ENCODE measurements around the gene PWWP2B.
A peak's percentile ranks its signal among the peaks of the same experiment; 100 is the strongest.
"Not testable (repeated sequence)": the region's sequence is repeated elsewhere in the genome, so short reads cannot be mapped to it uniquely, and the experiment has no call there.

PWWP2B gene

DNA sequence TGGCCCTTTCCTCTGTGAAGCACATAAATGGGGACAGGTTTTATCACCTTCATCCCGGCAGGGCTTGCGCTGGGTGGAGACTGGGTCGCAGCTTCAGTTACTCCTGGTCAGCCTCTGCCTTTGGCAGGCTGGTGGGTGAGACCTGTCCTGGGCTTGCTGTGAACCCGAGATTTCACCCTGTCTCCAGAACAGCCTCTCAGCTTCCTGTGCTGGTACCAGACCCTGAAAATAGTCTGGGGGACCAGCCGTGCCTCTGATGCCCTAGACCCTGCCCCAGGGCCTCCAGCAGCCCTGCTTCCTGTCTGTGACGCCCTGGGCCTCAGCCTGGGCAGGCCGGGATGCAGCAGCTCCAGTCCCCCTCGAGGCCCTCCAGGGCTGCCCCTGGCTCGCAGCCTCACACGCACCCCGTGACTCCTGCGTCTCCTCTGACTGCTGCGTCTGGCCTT lies 13.2 kb upstream of the PWWP2B start:
- no peak for ATAC-seq (ENCODE audit: low read depth)
- H3K27me3 ChIP-seq (ENCODE audit: insufficient read depth, poor library complexity, severe bottlenecking) = no peaks in the 10 kb centered on the region
- no peak overlapping the region for H3K4me3 ChIP-seq (ENCODE audit: severe bottlenecking)
- peak; percentile 41 for DNase-seq (ENCODE audit: low spot score)
- H3K27ac ChIP-seq (ENCODE audit: poor library complexity, severe bottlenecking) = no peak overlapping the region
- H3K36me3 ChIP-seq (ENCODE audit: low read depth) = no peaks in the 10 kb centered on the region
- H3K4me1 ChIP-seq (ENCODE audit: insufficient read depth, poor library complexity, severe bottlenecking) = no peaks in the 10 kb centered on the region
- TF ChIP-seq, protein P1, sequence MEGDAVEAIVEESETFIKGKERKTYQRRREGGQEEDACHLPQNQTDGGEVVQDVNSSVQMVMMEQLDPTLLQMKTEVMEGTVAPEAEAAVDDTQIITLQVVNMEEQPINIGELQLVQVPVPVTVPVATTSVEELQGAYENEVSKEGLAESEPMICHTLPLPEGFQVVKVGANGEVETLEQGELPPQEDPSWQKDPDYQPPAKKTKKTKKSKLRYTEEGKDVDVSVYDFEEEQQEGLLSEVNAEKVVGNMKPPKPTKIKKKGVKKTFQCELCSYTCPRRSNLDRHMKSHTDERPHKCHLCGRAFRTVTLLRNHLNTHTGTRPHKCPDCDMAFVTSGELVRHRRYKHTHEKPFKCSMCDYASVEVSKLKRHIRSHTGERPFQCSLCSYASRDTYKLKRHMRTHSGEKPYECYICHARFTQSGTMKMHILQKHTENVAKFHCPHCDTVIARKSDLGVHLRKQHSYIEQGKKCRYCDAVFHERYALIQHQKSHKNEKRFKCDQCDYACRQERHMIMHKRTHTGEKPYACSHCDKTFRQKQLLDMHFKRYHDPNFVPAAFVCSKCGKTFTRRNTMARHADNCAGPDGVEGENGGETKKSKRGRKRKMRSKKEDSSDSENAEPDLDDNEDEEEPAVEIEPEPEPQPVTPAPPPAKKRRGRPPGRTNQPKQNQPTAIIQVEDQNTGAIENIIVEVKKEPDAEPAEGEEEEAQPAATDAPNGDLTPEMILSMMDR (IDR thresholded peaks at IDR 0.05; ENCODE audit: poor library complexity, severe bottlenecking) = no peak
- H3K9me3 ChIP-seq (ENCODE audit: severe bottlenecking) = no peaks in the 10 kb centered on the region

DNA sequence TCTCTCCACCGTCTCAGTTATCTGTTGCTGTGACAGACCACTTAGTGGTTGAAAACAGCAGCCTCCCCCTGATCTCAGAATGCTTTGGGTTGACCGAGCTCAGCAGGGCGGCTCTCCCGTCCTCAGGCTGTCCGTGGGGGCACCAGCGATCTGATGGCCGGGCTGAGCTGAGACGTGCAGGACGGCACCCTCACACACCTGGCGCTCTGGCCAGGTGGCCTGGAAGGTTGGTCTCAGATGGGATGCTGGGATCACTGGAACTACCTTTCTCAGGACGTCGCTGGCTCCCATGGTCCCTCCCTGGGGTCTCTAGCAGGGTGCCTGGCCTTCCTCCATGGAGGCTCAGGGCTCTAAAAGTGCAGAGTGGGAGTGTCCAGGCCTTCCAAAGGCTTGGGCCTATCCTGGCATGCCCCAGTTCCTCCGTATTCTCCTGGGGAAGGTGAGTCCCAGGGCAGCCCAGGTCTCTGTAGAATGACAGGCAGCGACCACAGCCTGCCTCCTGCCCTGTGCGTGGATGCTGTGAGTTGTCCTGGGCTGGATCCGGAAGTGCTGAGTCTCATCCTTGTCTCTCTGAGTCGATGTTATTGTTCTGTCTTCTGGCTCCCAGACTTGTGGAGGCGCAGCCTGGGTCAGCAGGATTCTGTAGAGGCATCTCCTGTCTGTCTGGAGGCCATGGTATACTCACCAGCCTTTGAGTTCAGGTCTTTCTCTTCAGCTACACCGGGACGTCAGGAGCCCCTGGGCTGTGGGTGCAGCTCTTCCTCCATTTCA lies 12.2 kb upstream of the PWWP2B start:
- TF ChIP-seq, protein P1 (IDR thresholded peaks at IDR 0.05; ENCODE audit: poor library complexity, severe bottlenecking) = no peak
- no peak for ATAC-seq (ENCODE audit: low read depth)
- peak; percentile 34 for DNase-seq (ENCODE audit: low spot score)
- Histone ChIP-seq H3K27me3 (ENCODE audit: insufficient read depth, poor library complexity, severe bottlenecking) (no peaks in the 10 kb centered on the region), H3K4me1 (ENCODE audit: insufficient read depth, poor library complexity, severe bottlenecking) (no peaks in the 10 kb centered on the region), H3K27ac (ENCODE audit: poor library complexity, severe bottlenecking) (no peak overlapping the region), H3K9me3 (ENCODE audit: severe bottlenecking) (no peaks in the 10 kb centered on the region), H3K36me3 (ENCODE audit: low read depth) (no peaks in the 10 kb centered on the region), H3K4me3 (ENCODE audit: severe bottlenecking) (no peak overlapping the region)

DNA sequence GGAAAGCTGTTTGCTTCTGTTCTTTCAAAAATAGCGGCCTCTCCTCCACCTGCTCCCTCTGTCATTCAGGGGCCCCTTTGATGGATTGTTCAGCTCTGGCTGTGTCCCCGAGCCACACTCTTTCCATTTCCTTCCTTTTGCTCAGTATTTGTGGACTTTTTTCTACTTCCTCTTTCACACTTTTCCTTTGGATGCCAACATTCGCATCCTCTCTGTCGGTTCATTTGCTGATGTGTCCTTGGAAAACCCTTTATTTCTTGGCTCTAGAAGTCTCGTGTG lies 11.7 kb upstream of the PWWP2B start:
- Histone ChIP-seq H3K27ac (ENCODE audit: poor library complexity, severe bottlenecking) (no peak overlapping the region), H3K4me1 (ENCODE audit: insufficient read depth, poor library complexity, severe bottlenecking) (no peaks in the 10 kb centered on the region), H3K36me3 (ENCODE audit: low read depth) (no peaks in the 10 kb centered on the region), H3K4me3 (ENCODE audit: severe bottlenecking) (no peak overlapping the region), H3K27me3 (ENCODE audit: insufficient read depth, poor library complexity, severe bottlenecking) (no peaks in the 10 kb centered on the region), H3K9me3 (ENCODE audit: severe bottlenecking) (no peaks in the 10 kb centered on the region)
- ATAC-seq (ENCODE audit: low read depth) (no peak), DNase-seq (ENCODE audit: low spot score) (no peak)
- TF ChIP-seq, protein P1 (IDR thresholded peaks at IDR 0.05; ENCODE audit: poor library complexity, severe bottlenecking) = no peak

DNA sequence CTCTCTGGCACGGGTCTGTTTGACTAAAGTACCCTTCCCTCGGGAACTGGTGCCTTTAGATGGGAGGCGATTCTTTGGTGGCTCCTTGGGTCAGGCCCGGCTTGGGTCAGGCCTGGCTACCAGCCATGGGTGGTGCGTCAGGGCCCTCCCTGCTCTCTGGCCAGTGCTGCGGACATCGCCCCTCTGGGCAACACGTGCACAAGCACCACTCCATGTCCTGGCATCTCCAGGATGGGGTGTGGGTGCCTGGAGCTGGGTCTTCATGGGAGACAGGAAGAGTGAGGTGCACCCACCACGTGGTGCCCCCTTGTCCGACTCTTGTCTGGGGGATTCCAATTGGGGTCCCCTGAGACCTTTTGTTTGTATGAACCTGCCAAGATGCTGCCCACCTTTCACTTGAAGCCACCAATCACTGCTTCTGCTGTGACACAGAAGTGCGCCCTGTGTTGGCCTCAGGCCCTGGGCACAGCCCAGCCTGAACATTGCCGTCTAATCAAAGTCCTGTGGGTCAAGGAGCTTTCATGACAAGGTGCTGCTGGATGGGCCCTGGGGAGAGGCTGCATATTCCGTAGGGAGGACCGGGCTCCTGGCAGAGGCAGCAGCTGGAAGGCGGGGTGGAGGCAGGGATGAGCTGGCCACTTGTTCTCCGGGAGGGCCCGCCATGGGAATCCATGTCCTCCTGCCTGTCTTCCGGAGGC lies 11.1 kb upstream of the PWWP2B start:
- Histone ChIP-seq H3K27ac (ENCODE audit: poor library complexity, severe bottlenecking) (no peak overlapping the region), H3K27me3 (ENCODE audit: insufficient read depth, poor library complexity, severe bottlenecking) (no peaks in the 10 kb centered on the region), H3K36me3 (ENCODE audit: low read depth) (no peaks in the 10 kb centered on the region), H3K4me1 (ENCODE audit: insufficient read depth, poor library complexity, severe bottlenecking) (no peaks in the 10 kb centered on the region), H3K9me3 (ENCODE audit: severe bottlenecking) (no peaks in the 10 kb centered on the region), H3K4me3 (ENCODE audit: severe bottlenecking) (no peak overlapping the region)
- peak; percentile 41 for DNase-seq (ENCODE audit: low spot score)
- no peak for ATAC-seq (ENCODE audit: low read depth)
- TF ChIP-seq, protein P1 (IDR thresholded peaks at IDR 0.05; ENCODE audit: poor library complexity, severe bottlenecking) = no peak

DNA sequence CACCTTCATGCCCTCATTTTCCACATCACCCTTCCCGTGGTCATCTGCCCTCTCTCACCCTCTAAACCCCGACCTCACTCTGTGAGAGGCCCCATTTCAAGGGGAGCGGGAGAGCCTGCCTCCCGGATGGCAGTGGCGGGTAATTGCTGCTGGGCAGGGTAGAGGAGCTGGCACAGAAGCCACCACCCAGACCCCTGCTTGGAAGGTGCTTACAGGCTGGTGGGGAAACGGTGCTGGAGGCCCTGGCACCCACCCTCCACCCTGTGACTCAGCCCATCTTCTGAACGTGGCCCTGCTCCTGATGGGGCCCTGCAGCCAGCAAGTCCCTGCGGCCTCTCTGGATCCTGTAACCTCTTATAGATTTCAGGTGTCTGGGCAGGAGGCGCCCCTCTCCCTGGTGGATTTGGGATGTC lies 10.6 kb upstream of the PWWP2B start:
- Histone ChIP-seq H3K27ac (ENCODE audit: poor library complexity, severe bottlenecking) (no peak overlapping the region), H3K4me3 (ENCODE audit: severe bottlenecking) (no peak overlapping the region), H3K9me3 (ENCODE audit: severe bottlenecking) (no peaks in the 10 kb centered on the region), H3K27me3 (ENCODE audit: insufficient read depth, poor library complexity, severe bottlenecking) (no peaks in the 10 kb centered on the region), H3K4me1 (ENCODE audit: insufficient read depth, poor library complexity, severe bottlenecking) (no peaks in the 10 kb centered on the region), H3K36me3 (ENCODE audit: low read depth) (no peaks in the 10 kb centered on the region)
- DNase-seq (ENCODE audit: low spot score) (peak; percentile 52), ATAC-seq (ENCODE audit: low read depth) (no peak)
- TF ChIP-seq, protein P1 (IDR thresholded peaks at IDR 0.05; ENCODE audit: poor library complexity, severe bottlenecking) = no peak

DNA sequence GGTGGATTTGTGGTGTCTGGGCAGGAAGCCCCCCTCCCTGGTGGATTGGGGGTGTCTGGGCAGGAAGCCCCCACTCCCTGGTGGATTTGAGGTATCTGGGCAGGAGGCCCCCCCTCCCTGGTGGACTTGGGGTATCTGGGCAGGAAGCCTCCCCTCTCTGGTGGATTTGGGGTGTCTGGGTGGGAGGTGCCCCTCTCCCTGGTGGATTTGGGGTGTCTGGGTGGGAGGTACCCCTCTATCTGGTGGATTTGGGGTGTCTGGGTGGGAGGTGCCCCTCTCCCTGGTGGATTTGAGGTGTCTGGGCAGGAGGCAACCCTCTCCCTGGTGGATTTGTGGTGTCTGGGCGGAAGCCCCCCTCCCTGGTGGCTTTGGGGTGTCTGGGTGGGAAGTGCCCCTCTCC lies 10.1 kb upstream of the PWWP2B start:
- not testable (repeated sequence) for H3K9me3 ChIP-seq (ENCODE audit: severe bottlenecking); H3K27ac ChIP-seq (ENCODE audit: poor library complexity, severe bottlenecking); H3K4me3 ChIP-seq (ENCODE audit: severe bottlenecking); H3K4me1 ChIP-seq (ENCODE audit: insufficient read depth, poor library complexity, severe bottlenecking); H3K36me3 ChIP-seq (ENCODE audit: low read depth); H3K27me3 ChIP-seq (ENCODE audit: insufficient read depth, poor library complexity, severe bottlenecking); ATAC-seq (ENCODE audit: low read depth)
- peak; percentile 26 for DNase-seq (ENCODE audit: low spot score)

All from RWPE2 (cell line).